GM12878 (cell line): Measurements from ENCODE around the gene LY9. TPM values are rescaled to one million over a fixed set of nuclear protein-coding genes. Genes with fewer than 3 reads are reported as not detected.

Experiments
- ATAC-seq: fragments of 200-7000 bp; cut with Tn5 transposase; 3 replicates; pipeline ENCODE4 v1.9.1; 2020; ENCODE audit warnings: mild to moderate bottlenecking, moderate library complexity
- BruUV-seq: library from RNA; stranded (reverse); fragments of 400-500 nt; replicated peaks from 2 replicates; lab custom pipeline; 2021; lab: Mats Ljungman, UMichigan
- CTCF ChIA-PET: fragments of 300-600 bp; sonication (Branson Sonifier 250); formaldehyde crosslinking; extraction: SDS; loops from one replicate; lab custom pipeline; 2021; ENCODE audit warnings: inconsistent platforms; lab: Yijun Ruan, JAX
- POLR2A ChIA-PET: fragments of 350-600 bp; formaldehyde crosslinking; extraction: SDS; loops from one replicate; lab custom pipeline; 2021; ENCODE audit warnings: inconsistent platforms; lab: Charles Lee
- RAD21 ChIA-PET: fragments of 300-600 bp; sonication (Branson Sonifier 250); formaldehyde crosslinking; loops from one replicate; lab custom pipeline; 2023; ENCODE audit warnings: antibody characterized with exemption; ENCODE audit not compliant: unreplicated experiment; lab: Charles Lee
- SMC1A ChIA-PET: fragments of 300-600 bp; sonication (Branson Sonifier 250); formaldehyde crosslinking; loops from one replicate; lab custom pipeline; 2023; ENCODE audit not compliant: unreplicated experiment, uncharacterized antibody; lab: Charles Lee
- DNase-seq: peaks from one replicate; pipeline ENCODE4 v3.0.0-alpha.2; 2011; ENCODE audit warnings: low read depth, low spot score
- FAIRE-seq: peaks from 3 replicates; lab custom pipeline; 2011; peaks lifted over from hg19 to GRCh38; lab: Jason Lieb, UNC
- H2AFZ ChIP-seq: 2 replicates; pipeline ENCODE4 v1.6.0; 2011; ENCODE audit warnings: low read depth, low read length, control low read depth; ENCODE audit not compliant: control insufficient read depth
- H3K27ac ChIP-seq: 2 replicates; pipeline ENCODE4 v1.5.1; 2011; ENCODE audit warnings: control low read depth; ENCODE audit not compliant: control insufficient read depth, insufficient read depth
- H3K27me3 ChIP-seq, 2 experiments: replicated peaks in 1 of 2; 2 replicates each; pipeline versions ENCODE4 v1.6.0 to v1.6.1; 2011; ENCODE audit warnings: low read length in 1 of 2; ENCODE audit not compliant: control insufficient read depth in 2 of 2, insufficient read depth in 2 of 2
- H3K36me3 ChIP-seq, 2 experiments: 2 replicates each; pipeline ENCODE4 v1.5.1; 2011; ENCODE audit warnings: low read length in 1 of 2; ENCODE audit not compliant: control insufficient read depth in 2 of 2, insufficient read depth in 2 of 2
- H3K4me1 ChIP-seq: 2 replicates; pipeline ENCODE4 v1.6.1; 2011; ENCODE audit warnings: mild to moderate bottlenecking, low read length, moderate library complexity, mixed read lengths; ENCODE audit not compliant: control insufficient read depth, insufficient read depth
- H3K4me2 ChIP-seq: 2 replicates; pipeline ENCODE4 v1.6.0; 2011; ENCODE audit warnings: control low read depth; ENCODE audit not compliant: control insufficient read depth, insufficient read depth
- H3K4me3 ChIP-seq: fragments of 200-600 bp; sonication (generic); 2 replicates; pipeline ENCODE4 v1.5.1; 2016
- H3K79me2 ChIP-seq: 2 replicates; pipeline ENCODE4 v1.6.0; 2011; ENCODE audit warnings: low read length; ENCODE audit not compliant: control insufficient read depth, insufficient read depth
- H3K9ac ChIP-seq: 2 replicates; pipeline ENCODE4 v1.8.0; 2011; ENCODE audit warnings: low read length, control low read depth, mixed read lengths; ENCODE audit not compliant: control insufficient read depth, insufficient read depth
- H3K9me3 ChIP-seq: replicated peaks from 3 replicates; pipeline ENCODE4 v1.5.1; 2011; ENCODE audit warnings: mild to moderate bottlenecking, low read length; ENCODE audit not compliant: control insufficient read depth, insufficient read depth
- H4K20me1 ChIP-seq: 2 replicates; pipeline ENCODE4 v1.6.0; 2011; ENCODE audit not compliant: control insufficient read depth, insufficient read depth
- CREB1 ChIP-seq: IDR thresholded peaks from 2 replicates; pipeline ENCODE4 v1.6.1; 2012; ENCODE audit warnings: low read depth, mild to moderate bottlenecking, inconsistent platforms
- ELK1 ChIP-seq: IDR thresholded peaks from 2 replicates; pipeline ENCODE4 v1.6.1; 2012; ENCODE audit warnings: low read depth, low read length, improper control_type of control experiment
- IRF5 ChIP-seq: fragments of 450-650 bp; IDR thresholded peaks from 2 replicates; pipeline ENCODE4 v1.6.1; 2017; ENCODE audit warnings: borderline replicate concordance
- JUND ChIP-seq: IDR thresholded peaks from 2 replicates; pipeline ENCODE4 v1.6.1; 2012; ENCODE audit warnings: low read depth, mild to moderate bottlenecking, low read length, improper control_type of control experiment, moderate library complexity
- KAT2A ChIP-seq: conservative IDR thresholded peaks from 2 replicates; pipeline ENCODE4 v1.6.1; 2011; ENCODE audit warnings: low read depth, low read length; ENCODE audit not compliant: control insufficient read depth
- NKRF ChIP-seq: fragments of 450-650 bp; conservative IDR thresholded peaks from 2 replicates; pipeline ENCODE4 v1.6.1; 2017; ENCODE audit warnings: mild to moderate bottlenecking, moderate library complexity
- NR2F1 ChIP-seq: fragments of 450-650 bp; conservative IDR thresholded peaks from 2 replicates; pipeline ENCODE4 v1.6.1; 2017; ENCODE audit warnings: mild to moderate bottlenecking
- NRF1 ChIP-seq: conservative IDR thresholded peaks from 2 replicates; pipeline ENCODE4 v1.6.1; 2011; ENCODE audit warnings: mild to moderate bottlenecking, low read depth, low read length, improper control_type of control experiment
- PRDM15 ChIP-seq: fragments of 450-650 bp; formaldehyde crosslinking; IDR thresholded peaks from 2 replicates; pipeline ENCODE4 v1.4.0; 2020; ENCODE audit warnings: mild to moderate bottlenecking, moderate library complexity
- RAD51 ChIP-seq: fragments of 450-650 bp; IDR thresholded peaks from 2 replicates; pipeline ENCODE4 v1.6.1; 2016; ENCODE audit warnings: moderate library complexity, mild to moderate bottlenecking, inconsistent platforms
- RUNX3 ChIP-seq: IDR thresholded peaks from 2 replicates; pipeline ENCODE4 v1.6.1; 2012; ENCODE audit warnings: low read length, inconsistent platforms
- TCF3 ChIP-seq: IDR thresholded peaks from 2 replicates; pipeline ENCODE4 v1.6.1; 2012; ENCODE audit warnings: low read depth, mild to moderate bottlenecking, low read length, borderline replicate concordance; ENCODE audit not compliant: insufficient read depth
- YY1 ChIP-seq: IDR thresholded peaks from 2 replicates; pipeline ENCODE4 v1.6.1; 2011; ENCODE audit warnings: low read depth, mild to moderate bottlenecking, low read length
- ZBTB33 ChIP-seq: fragments of 450-650 bp; IDR thresholded peaks from 2 replicates; pipeline ENCODE4 v1.6.1; 2017; ENCODE audit warnings: mild to moderate bottlenecking
- WGBS: methylation state at CpG from one replicate; pipeline ENCODE4 v1.1.6; 2016; ENCODE audit warnings: low lambda C conversion rate; ENCODE audit not compliant: insufficient replicate concordance, insufficient coverage; ENCODE audit errors: missing lambda C conversion rate; 5-methylcytosine and 5-hydroxymethylcytosine counted together
- in situ Hi-C: fragments of 300-500 bp; cut with MboI; formaldehyde crosslinking; loops from 9 replicates; pipeline ENCODE4 v1.14.3; 2018; ENCODE audit warnings: mixed read lengths
- intact Hi-C: fragments of 100-400 bp; cut with micrococcal nuclease; formaldehyde crosslinking; loops from one replicate; pipeline ENCODE4 v1.14.2; 2022; ENCODE audit not compliant: unreplicated experiment
- polyA plus RNA-seq, 11 experiments: library from polyadenylated mRNA; depleted of rRNA in 4 of 11; unstranded in 6 of 11; stranded (reverse) in 5 of 11; fragments of >200 nt; fragmentation: Nextera tagmentation in 4 of 11; fragmentation: Illumina TruSeq in 1 of 11; extraction: Ambion mirVana in 4 of 11; extraction: Trizol in 1 of 11; gene quantifications; 1 replicate in 1 of 11; 2 replicates in 10 of 11; pipeline versions ENCODE4 v1.2.1 to v1.2.3, GENCODE V29; 2011 to 2016; ENCODE audit warnings: inconsistent platforms in 2 of 11, missing spikeins in 2 of 11, low read depth in 1 of 11
- total RNA-seq, 4 experiments: library from RNA; depleted of rRNA in 3 of 4; stranded (reverse); fragments of >200 nt in 3 of 4; fragmentation: Illumina TruSeq in 1 of 4; extraction: Trizol in 1 of 4; gene quantifications; 2 replicates each; pipeline versions ENCODE4 v1.2.1 to v1.2.3, GENCODE V29; 2013 to 2021

LY9 gene
- total and polyA plus RNA-seq, 10 of the 15 experiments (the other 5 are each of a cell fraction or from before 2014, with no cell fraction given): 2.7 to 12.5 (median 9.0) TPM

- intact Hi-C loops (no loop called here), in situ Hi-C loops (no loop called here)
- Histone ChIP-seq H2AFZ (no peak overlapping the region), H3K4me3 (no peak overlapping the region), H3K36me3 (no peaks in the 10 kb centered on the region), H3K79me2 (peaks cover 3% of the 10 kb centered on the region), H3K4me2 (no peak overlapping the region), H3K27ac (no peak overlapping the region), H3K4me1 (peaks cover 19% of the 10 kb centered on the region), H3K9ac (no peak overlapping the region), H3K27me3 (no peaks in the 10 kb centered on the region), H4K20me1 (no peaks in the 10 kb centered on the region), H3K9me3 (no peaks in the 10 kb centered on the region)
- WGBS: 58% methylated on average over 3 of the region's 3 CpGs
- CTCF ChIA-PET: interaction anchor here (1.1 to 8.1 kb wide), 3 partner anchors 20 to 65 kb away, joined by 3 to 234 read pairs (median 209); partner anchors contain the start of gene SLAMF7
- SMC1A ChIA-PET: interaction anchor here (0.6 to 15.6 kb wide), 6 partner anchors 8 to 640 kb away, joined by 3 to 447 read pairs (median 84); partner anchors contain the start of gene SLAMF7
- no peak for DNase-seq
- RAD21 ChIA-PET: interaction anchor here (1.1 to 7.7 kb wide), 5 partner anchors 8 to 52 kb away, joined by 3 to 137 read pairs (median 6); partner anchors contain the start of gene CD48
- FAIRE-seq: no peak
- ATAC-seq: no peak
- no TSS peak for BruUV-seq
- POLR2A ChIA-PET: interaction anchor here (0.5 to 1.8 kb wide), 4 partner anchors 12 to 341 kb away, joined by 3 to 6 read pairs (median 3); no protein-coding TSS in a partner anchor
- TF ChIP-seq TCF3 (no peak), RAD51 (no peak), RUNX3 (no peak), KAT2A (no peak), NR2F1 (no peak), ZBTB33 (no peak), NRF1 (no peak), JUND (no peak), IRF5 (no peak), YY1 (no peak), PRDM15 (no peak), NKRF (no peak), CREB1 (no peak), ELK1 (no peak)
Measured at GRCh38 chr1:160763993-160764392, 32.0 kb upstream of the LY9 start.
